Measurements from ENCODE around the gene LSM3. TPM values are rescaled to one million over a fixed set of nuclear protein-coding genes. Genes with fewer than 3 reads are reported as not detected.

Gene LSM3
- total and polyA plus RNA-seq, 2 of the 4 experiments (the other 2 are of a cell fraction) = 3.4 to 11.5 TPM

GRCh38 chr3:14246414-14246813 is 67.8 kb downstream of the LSM3 start:
- Histone ChIP-seq H3K27me3 (ENCODE audit: control insufficient read depth, insufficient read depth, low read length) (no peaks in the 10 kb centered on the region), H4K8ac (ENCODE audit: low read depth in 2 of 2, low read length in 2 of 2) (peak overlapping the region; percentile 48 to 50; a peak in 2 of 4 replicates), H3K27ac (ENCODE audit: insufficient read depth, low read length) (peak overlapping the region; percentile 81; the same call in 1 of the 2 replicates), H3K14ac (replicated peaks; ENCODE audit: low read depth, low read length) (peak overlapping the region; percentile 74), H3K23ac (ENCODE audit: low read depth, low read length) (no peak overlapping the region; the same call in none of the 2 replicates), H3K9me1 (ENCODE audit: insufficient read depth, low read length) (peaks cover 9% of the 10 kb centered on the region; the same call in 1 of the 2 replicates), H2BK20ac (ENCODE audit: low read depth, low read length) (peak overlapping the region; percentile 88), H2AK9ac (replicated peaks; ENCODE audit: low read depth, low read length, poor library complexity) (no peak overlapping the region), H2BK120ac (ENCODE audit: low read depth, low read length) (peak overlapping the region; percentile 91), H3K4ac (ENCODE audit: low read depth, low read length) (peak overlapping the region; percentile 84), H4K20me1 (ENCODE audit: insufficient read depth, low read length) (no peaks in the 10 kb centered on the region), H2BK15ac (ENCODE audit: low read depth, low read length) (peak overlapping the region; percentile 94; the same call in 2 of the 3 replicates), H2AFZ (replicated peaks; ENCODE audit: low read length, poor library complexity) (no peak overlapping the region), H3K4me1 (ENCODE audit: control insufficient read depth, insufficient read depth, low read length) (peaks cover 15% of the 10 kb centered on the region), H4K91ac (ENCODE audit: insufficient read depth, low read depth, low read length) (peak overlapping the region; percentile 70), H3K9ac (ENCODE audit: low read depth, low read length) (no peak overlapping the region), H3K4me3 (ENCODE audit: insufficient read depth, low read depth, low read length) (no peak overlapping the region), H3K9me3 (ENCODE audit: control insufficient read depth, insufficient read depth, low read length) (no peaks in the 10 kb centered on the region), H3K4me2 (ENCODE audit: low read depth, low read length) (0 out of 2 replicates have a peak overlapping the region, but pooled peaks have one; percentile 23), H3K36me3 (ENCODE audit: control insufficient read depth, insufficient read depth, low read length) (no peaks in the 10 kb centered on the region), H3K18ac (ENCODE audit: low read depth, low read length) (peak overlapping the region; percentile 93), H3K79me1 (ENCODE audit: low read depth in 1 of 2, low read length in 2 of 2) (no peaks in the 10 kb centered on the region), H4K5ac (ENCODE audit: low read depth, low read length) (peak overlapping the region; percentile 86), H2AK5ac (ENCODE audit: low read depth, low read length) (peak overlapping the region; percentile 81), H3K56ac (ENCODE audit: extremely low read depth, insufficient read depth, low read length) (no peak overlapping the region; the same call in 1 of the 2 replicates), H2BK5ac (ENCODE audit: low read depth, low read length, poor library complexity, severe bottlenecking) (peak overlapping the region; percentile 2)
- WGBS, 2 experiments (ENCODE audit: extremely low coverage in 2 of 2, insufficient read length in 1 of 2) = no CpG with 5 or more reads among the region's 5 CpGs
- ChIA-PET CTCF (interaction anchor here (1.1 to 1.9 kb wide), 2 partner anchors 11 to 43 kb away, joined by 3 to 4 read pairs; no protein-coding TSS in a partner anchor), POLR2A (ENCODE audit: unreplicated experiment) (no interaction called here)
- no peak for TF ChIP-seq FOS (IDR thresholded peaks at IDR 0.05; ENCODE audit: low read depth, low read length)
- TF ChIP-seq MAZ (IDR thresholded peaks at IDR 0.05; ENCODE audit: borderline replicate concordance, low read depth, low read length) = no peak
- no peak for TF ChIP-seq BHLHE40 (IDR thresholded peaks at IDR 0.05; ENCODE audit: low read depth, low read length)
- TF ChIP-seq USF2 (IDR thresholded peaks at IDR 0.05; ENCODE audit: low read depth, low read length) = no peak
- no peak for TF ChIP-seq ELK1 (IDR thresholded peaks at IDR 0.05; ENCODE audit: borderline replicate concordance, low read depth, low read length)
- no peak for TF ChIP-seq RAD21 (IDR thresholded peaks at IDR 0.05; ENCODE audit: low read length)
- no peak for TF ChIP-seq RFX5 (IDR thresholded peaks at IDR 0.05; ENCODE audit: low read depth, low read length)
- no peak for TF ChIP-seq NFE2L2 (IDR thresholded peaks at IDR 0.05; ENCODE audit: low read depth, low read length)
- TF ChIP-seq SMC3 (IDR thresholded peaks at IDR 0.05; ENCODE audit: low read depth, low read length) = peak; percentile 12; the same call in 1 of the 2 replicates
- peak; percentile 62 for TF ChIP-seq RCOR1 (IDR thresholded peaks at IDR 0.05; ENCODE audit: insufficient replicate concordance, low read length)
- no peak for TF ChIP-seq POLR2A (IDR thresholded peaks at IDR 0.05; ENCODE audit: low read depth, low read length)
- TF ChIP-seq MAFK (IDR thresholded peaks at IDR 0.05; ENCODE audit: low read depth, low read length) = no peak
- DNase-seq = peak; percentile 72
- in situ Hi-C loops (cut with MboI; ENCODE audit: low sequenced_read_pairs) (no loop called here), dilution Hi-C loops (cut with HindIII; ENCODE audit: low sequenced_read_pairs, unreplicated experiment) (no loop called here), intact Hi-C loops (cut with micrococcal nuclease) (no loop called here)
- ATAC-seq (ENCODE audit: low read depth) = peak; percentile 59
- no TSS peak for BruUV-seq (replicated peaks)
